ENCODE measurements around the gene ASIC2. TPM values are rescaled to one million over a fixed set of nuclear protein-coding genes. Genes with fewer than 3 reads are reported as not detected.
A peak's percentile ranks its signal among the peaks of the same experiment; 100 is the strongest.

ASIC2 gene
- total RNA-seq, 1 experiment from 2014 or later = 0.11 TPM

- no peak for DNase-seq (ENCODE audit: low read depth)
Measured at GRCh38 chr17:33113991-33114370, 179.1 kb downstream of the ASIC2 start.

- peak; percentile 24 for DNase-seq (ENCODE audit: low read depth)
Measured at GRCh38 chr17:33113276-33113990, 179.7 kb downstream of the ASIC2 start.

GRCh38 chr17:33112763-33113162 is 180.3 kb downstream of the ASIC2 start:
- peak; percentile 67 for DNase-seq (ENCODE audit: low read depth)

GRCh38 chr17:33109336-33110072 is 183.6 kb downstream of the ASIC2 start:
- no peak for DNase-seq (ENCODE audit: low read depth)

- no peak for DNase-seq (ENCODE audit: low read depth)
Measured at GRCh38 chr17:33106525-33107165, 186.4 kb downstream of the ASIC2 start.

GRCh38 chr17:33105911-33106310 is 187.2 kb downstream of the ASIC2 start:
- DNase-seq (ENCODE audit: low read depth) = no peak

GRCh38 chr17:33099906-33100305 is 193.2 kb downstream of the ASIC2 start:
- DNase-seq (ENCODE audit: low read depth) = no peak

- no peak for DNase-seq (ENCODE audit: low read depth)
Measured at GRCh38 chr17:33099252-33099651, 193.8 kb downstream of the ASIC2 start.

- DNase-seq (ENCODE audit: low read depth) = no peak
Measured at GRCh38 chr17:33097411-33097810, 195.7 kb downstream of the ASIC2 start.

- DNase-seq (ENCODE audit: low read depth) = no peak
Measured at GRCh38 chr17:33096161-33096560, 196.9 kb downstream of the ASIC2 start.

GRCh38 chr17:33091271-33091670 is 201.8 kb downstream of the ASIC2 start:
- no peak for DNase-seq (ENCODE audit: low read depth)

- DNase-seq (ENCODE audit: low read depth) = no peak
Measured at GRCh38 chr17:33090806-33091205, 202.3 kb downstream of the ASIC2 start.

- no peak for DNase-seq (ENCODE audit: low read depth)
Measured at GRCh38 chr17:33086878-33087277, 206.2 kb downstream of the ASIC2 start.

- DNase-seq (ENCODE audit: low read depth) = no peak
Measured at GRCh38 chr17:33086041-33086440, 207.1 kb downstream of the ASIC2 start.

GRCh38 chr17:33085256-33085655 is 207.8 kb downstream of the ASIC2 start:
- no peak for DNase-seq (ENCODE audit: low read depth)

- no peak for DNase-seq (ENCODE audit: low read depth)
Measured at GRCh38 chr17:33084755-33085154, 208.3 kb downstream of the ASIC2 start.

GRCh38 chr17:33082529-33083173 is 210.4 kb downstream of the ASIC2 start:
- DNase-seq (ENCODE audit: low read depth) = no peak

- DNase-seq (ENCODE audit: low read depth) = no peak
Measured at GRCh38 chr17:33080091-33080490, 213.0 kb downstream of the ASIC2 start.

GRCh38 chr17:33079201-33079600 is 213.9 kb downstream of the ASIC2 start:
- DNase-seq (ENCODE audit: low read depth) = no peak

- DNase-seq (ENCODE audit: low read depth) = no peak
Measured at GRCh38 chr17:33076979-33077378, 216.1 kb downstream of the ASIC2 start.

- no peak for DNase-seq (ENCODE audit: low read depth)
Measured at GRCh38 chr17:33073416-33073815, 219.7 kb downstream of the ASIC2 start.

- peak; percentile 65 for DNase-seq (ENCODE audit: low read depth)
Measured at GRCh38 chr17:33072421-33073161, 220.5 kb downstream of the ASIC2 start.
